Activated CD4-positive, alpha-beta memory T cell treated with anti-CD3 and anti-CD28 coated beads for 36 hours (primary cell): Measurements from ENCODE around the gene DNMT3A. TPM values are rescaled to one million over a fixed set of nuclear protein-coding genes. Genes with fewer than 3 reads are reported as not detected.
A peak's percentile ranks its signal among the peaks of the same experiment; 100 is the strongest.

Experiments
- CTCF ChIA-PET: fragments of 350-600 bp; sonication (Branson Sonifier 250); formaldehyde crosslinking; loops from one replicate; lab custom pipeline; 2021; ENCODE audit warnings: antibody characterized with exemption, inconsistent platforms; lab: Charles Lee
- POLR2A ChIA-PET: fragments of 350-600 bp; sonication (Branson Sonifier 250); formaldehyde crosslinking; loops from one replicate; lab custom pipeline; 2021; ENCODE audit warnings: antibody characterized with exemption; lab: Charles Lee
- DNase-seq: peaks from one replicate; pipeline ENCODE4 v3.0.0-alpha.2; 2020
- H3K27ac Mint-ChIP-seq: one replicate; pipeline ENCODE4 v1.8.0; 2021; ENCODE audit warnings: mixed read lengths
- H3K27me3 Mint-ChIP-seq: one replicate; pipeline ENCODE4 v1.8.0; 2021; ENCODE audit warnings: mixed read lengths
- H3K36me3 Mint-ChIP-seq: one replicate; pipeline ENCODE4 v1.8.0; 2021; ENCODE audit warnings: mixed read lengths
- H3K4me1 Mint-ChIP-seq: one replicate; pipeline ENCODE4 v1.8.0; 2021; ENCODE audit warnings: low read depth, mixed read lengths
- H3K4me3 Mint-ChIP-seq: one replicate; pipeline ENCODE4 v1.8.0; 2021; ENCODE audit warnings: mild to moderate bottlenecking, mixed read lengths
- H3K9me3 Mint-ChIP-seq: one replicate; pipeline ENCODE4 v1.8.0; 2021; ENCODE audit warnings: mixed read lengths
- intact Hi-C: fragments of 100-400 bp; cut with micrococcal nuclease; formaldehyde crosslinking; loops from one replicate; pipeline ENCODE4 v1.15.1; 2023
- total RNA-seq, 2 experiments: library from RNA; stranded (reverse); gene quantifications; one replicate each; pipeline ENCODE4 v1.2.3, GENCODE V29; 2021

DNMT3A gene
- total RNA-seq, 2 experiments from 2014 or later = 52.0 to 52.5 TPM

DNA sequence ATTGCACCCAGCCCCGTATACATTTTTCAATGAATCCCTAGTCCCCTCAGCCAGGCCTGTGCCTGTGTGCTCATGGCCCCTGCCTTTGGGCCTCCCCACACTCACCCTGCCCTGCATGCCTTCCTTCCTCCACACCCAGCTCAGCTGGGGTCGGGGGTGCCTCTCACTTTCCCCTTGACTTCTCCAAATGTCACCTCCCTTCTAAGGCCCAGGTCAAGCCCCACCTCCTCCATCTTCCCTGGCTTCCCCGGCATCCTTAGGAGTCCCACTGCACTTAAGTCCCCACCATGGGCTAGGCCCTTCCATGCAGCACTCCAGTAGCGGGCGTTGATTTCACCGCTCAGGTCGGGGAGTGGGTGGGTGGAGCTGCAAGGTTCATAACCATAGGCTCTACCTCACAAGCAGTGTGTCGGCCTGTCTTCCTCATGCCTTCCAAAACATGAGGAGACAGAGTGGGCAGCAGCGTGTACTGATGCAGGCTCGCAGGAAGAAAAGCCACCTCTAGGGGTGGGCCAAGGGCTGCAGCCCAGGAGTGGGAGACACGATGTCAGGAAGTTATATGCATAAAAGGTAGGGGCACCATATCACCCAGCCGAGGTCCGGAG is 47.7 kb downstream of the DNMT3A start:
- ChIA-PET POLR2A (interaction anchor here (1.0 to 2.0 kb wide), 3 partner anchors 8 to 29 kb away, joined by 3 to 8 read pairs (median 7); no protein-coding TSS in a partner anchor), CTCF (interaction anchor here (0.6 to 2.4 kb wide), 5 partner anchors 16 to 68 kb away, joined by 3 to 11 read pairs (median 4); partner anchors contain the start of gene DNMT3A)
- Mint-ChIP-seq H3K36me3 (peaks cover 20% of the 10 kb centered on the region), H3K27ac (peak overlapping the region; percentile 92), H3K27me3 (no peaks in the 10 kb centered on the region), H3K9me3 (no peaks in the 10 kb centered on the region), H3K4me1 (peaks cover 41% of the 10 kb centered on the region), H3K4me3 (no peak overlapping the region)
- DNase-seq = peak; percentile 23
- intact Hi-C loops = loop anchor here (2.0 kb wide), 1 partner anchor 17 kb away; no protein-coding TSS in a partner anchor

DNA sequence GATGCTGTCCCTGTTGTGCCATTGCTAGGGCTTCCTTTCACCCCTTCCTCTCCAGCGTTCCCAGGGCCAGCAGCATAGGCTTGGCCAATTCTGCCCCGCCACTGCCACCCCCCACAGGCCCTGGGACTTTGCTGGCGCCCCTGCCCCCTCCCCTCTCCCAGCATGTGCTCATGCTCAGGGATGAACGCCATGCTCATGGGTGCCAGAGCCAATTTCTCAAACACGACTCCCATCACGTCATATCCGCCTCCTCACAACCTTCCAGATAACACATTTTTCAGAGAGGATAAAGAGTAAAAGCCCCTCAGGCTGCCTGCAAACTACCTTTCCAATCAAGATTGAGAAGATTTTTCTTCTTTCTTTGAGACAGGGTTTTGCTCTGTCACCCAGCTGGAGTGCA is 48.6 kb downstream of the DNMT3A start:
- Mint-ChIP-seq H3K9me3 (no peaks in the 10 kb centered on the region), H3K4me3 (no peak overlapping the region), H3K36me3 (peaks cover 11% of the 10 kb centered on the region), H3K4me1 (peaks cover 43% of the 10 kb centered on the region), H3K27me3 (no peaks in the 10 kb centered on the region), H3K27ac (no peak overlapping the region)
- POLR2A ChIA-PET = no interaction called here
- intact Hi-C loops = no loop called here
- DNase-seq = no peak
- CTCF ChIA-PET = no interaction called here

DNA sequence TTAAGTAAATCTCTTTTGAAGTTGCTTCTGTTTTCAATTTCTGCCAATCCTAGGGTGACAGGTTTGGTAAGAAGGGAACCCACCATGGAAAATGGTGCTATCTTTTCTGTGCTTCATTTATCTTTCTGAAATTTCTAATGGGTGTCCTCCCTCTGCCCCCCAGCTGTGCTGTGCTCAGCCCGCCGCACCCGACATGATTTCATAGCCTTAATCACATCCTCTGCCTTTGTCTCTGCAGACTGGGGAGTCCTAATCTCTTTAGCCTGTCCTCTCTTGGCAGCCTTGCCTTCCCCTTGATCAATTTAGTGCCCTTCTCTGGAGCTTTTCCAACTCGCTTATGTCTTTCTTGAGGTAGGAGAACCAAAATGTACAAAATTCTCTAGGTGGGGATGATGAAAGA is 49.3 kb downstream of the DNMT3A start:
- Mint-ChIP-seq H3K36me3 (peaks cover 10% of the 10 kb centered on the region), H3K4me3 (no peak overlapping the region), H3K9me3 (no peaks in the 10 kb centered on the region), H3K27ac (peak overlapping the region; percentile 69), H3K27me3 (no peaks in the 10 kb centered on the region), H3K4me1 (peaks cover 43% of the 10 kb centered on the region)
- intact Hi-C loops = no loop called here
- no peak for DNase-seq
- CTCF ChIA-PET = no interaction called here
- POLR2A ChIA-PET = no interaction called here

DNA sequence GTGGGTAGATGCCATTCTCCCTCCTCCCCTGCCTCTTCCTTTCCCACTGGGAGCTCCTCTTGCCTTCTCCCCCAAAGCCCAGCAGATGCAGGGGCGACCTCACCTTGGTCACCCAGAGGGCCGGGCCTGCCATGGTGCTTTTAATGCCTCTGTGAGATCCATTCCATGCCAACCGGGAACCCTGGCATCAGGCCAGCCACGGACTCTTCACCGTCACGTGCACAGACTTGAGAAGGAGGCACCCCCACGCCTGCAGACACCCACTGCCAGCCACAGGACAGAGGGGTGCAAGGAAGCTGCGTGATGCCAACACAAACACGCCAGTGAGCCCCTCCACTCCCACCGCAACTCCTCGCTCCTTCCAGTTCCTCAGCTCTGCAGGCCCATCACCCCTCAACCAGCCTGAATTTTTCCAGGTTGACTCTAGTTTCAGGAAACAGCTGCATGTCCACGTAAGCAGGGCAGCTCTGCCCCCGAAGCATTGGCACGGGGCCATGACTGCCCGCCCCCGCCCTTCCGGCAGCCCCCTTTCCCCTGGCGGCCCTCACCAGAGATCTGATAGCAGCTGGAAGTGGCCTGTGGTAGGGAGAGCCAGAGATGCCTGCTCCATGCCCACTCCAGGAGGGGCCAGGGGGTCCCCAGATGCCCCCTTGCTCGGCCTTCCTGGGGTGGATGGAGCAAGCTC is 50.8 kb downstream of the DNMT3A start:
- H3K4me3 Mint-ChIP-seq = no peak overlapping the region
- CTCF ChIA-PET = interaction anchor here (2.0 kb wide), 1 partner anchor 14 kb away, joined by 5 read pairs; no protein-coding TSS in a partner anchor

DNA sequence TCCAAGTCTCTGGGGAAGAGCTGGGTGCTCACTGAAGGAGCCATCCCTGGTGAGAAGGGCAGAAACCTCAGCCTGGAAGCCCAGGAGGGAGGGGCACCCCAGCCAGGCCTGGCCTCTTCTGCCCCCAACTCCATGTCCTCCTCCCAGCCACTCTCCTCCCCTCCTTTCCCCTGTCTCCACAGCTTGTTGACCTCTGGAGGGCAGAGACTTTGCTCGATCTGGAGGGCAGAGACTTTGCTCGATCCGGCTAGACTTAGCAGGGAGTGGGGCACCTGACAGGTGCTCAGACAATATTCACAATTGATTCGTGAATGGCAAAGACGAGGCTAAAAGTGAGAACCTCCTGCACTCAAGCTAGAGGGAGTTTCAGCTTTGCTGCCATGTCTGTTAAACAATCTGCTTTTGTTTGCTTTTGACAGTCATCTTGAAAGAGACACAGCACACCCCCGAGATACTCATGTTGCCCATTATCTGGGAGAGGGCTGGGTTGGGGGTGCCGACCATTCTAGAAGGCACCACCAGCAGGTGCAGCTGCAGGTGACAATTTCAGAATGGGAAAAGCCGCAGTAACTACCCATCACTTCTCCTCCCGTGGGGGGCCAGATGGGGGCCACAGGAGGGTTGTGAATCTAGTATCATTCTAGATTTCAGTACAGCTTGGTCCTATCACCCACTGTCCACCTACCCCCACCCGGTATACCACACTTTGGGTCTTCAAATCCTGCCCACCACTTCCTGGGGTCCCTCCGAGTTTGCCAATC is 54.8 kb downstream of the DNMT3A start:
- intact Hi-C loops = no loop called here
- H3K27ac Mint-ChIP-seq = peak overlapping the region; percentile 92
- CTCF ChIA-PET = interaction anchor here (0.6 to 2.9 kb wide), 5 partner anchors 10 to 270 kb away, joined by 3 to 28 read pairs (median 3); no protein-coding TSS in a partner anchor
- no peak for DNase-seq
- no peaks in the 10 kb centered on the region for H3K9me3 Mint-ChIP-seq
- POLR2A ChIA-PET = interaction anchor here (1.4 to 1.8 kb wide), 3 partner anchors 8 to 10 kb away, joined by 4 to 8 read pairs (median 5); no protein-coding TSS in a partner anchor
- H3K4me1 Mint-ChIP-seq = peaks cover 35% of the 10 kb centered on the region
- no peaks in the 10 kb centered on the region for H3K27me3 Mint-ChIP-seq
- peak overlapping the region; percentile 17 for H3K4me3 Mint-ChIP-seq
- H3K36me3 Mint-ChIP-seq = peaks cover 13% of the 10 kb centered on the region

More for the DNA sequence above, 50.8 kb downstream of the DNMT3A start:
- Mint-ChIP-seq H3K27ac (no peak overlapping the region), H3K36me3 (peaks cover 7% of the 10 kb centered on the region), H3K4me1 (peaks cover 51% of the 10 kb centered on the region), H3K27me3 (no peaks in the 10 kb centered on the region), H3K9me3 (no peaks in the 10 kb centered on the region)
- DNase-seq = no peak
- intact Hi-C loops = no loop called here
- POLR2A ChIA-PET = interaction anchor here (1.3 kb wide), 1 partner anchor 72 kb away, joined by 3 read pairs; no protein-coding TSS in a partner anchor

- Mint-ChIP-seq H3K9me3 (no peaks in the 10 kb centered on the region), H3K27ac (peak overlapping the region; percentile 92), H3K4me3 (peak overlapping the region; percentile 48), H3K4me1 (peaks cover 35% of the 10 kb centered on the region), H3K36me3 (peaks cover 19% of the 10 kb centered on the region), H3K27me3 (no peaks in the 10 kb centered on the region)
- DNase-seq = peak; percentile 84
- intact Hi-C loops = no loop called here
- ChIA-PET POLR2A (interaction anchor here (0.9 to 1.8 kb wide), 5 partner anchors 9 to 15 kb away, joined by 3 to 8 read pairs (median 3); no protein-coding TSS in a partner anchor), CTCF (interaction anchor here (0.8 to 2.9 kb wide), 4 partner anchors 9 to 36 kb away, joined by 3 to 28 read pairs (median 3); no protein-coding TSS in a partner anchor)
These were observed 55.7 kb downstream of the DNMT3A start for GRCh38 chr2:25286025-25286400.

DNA sequence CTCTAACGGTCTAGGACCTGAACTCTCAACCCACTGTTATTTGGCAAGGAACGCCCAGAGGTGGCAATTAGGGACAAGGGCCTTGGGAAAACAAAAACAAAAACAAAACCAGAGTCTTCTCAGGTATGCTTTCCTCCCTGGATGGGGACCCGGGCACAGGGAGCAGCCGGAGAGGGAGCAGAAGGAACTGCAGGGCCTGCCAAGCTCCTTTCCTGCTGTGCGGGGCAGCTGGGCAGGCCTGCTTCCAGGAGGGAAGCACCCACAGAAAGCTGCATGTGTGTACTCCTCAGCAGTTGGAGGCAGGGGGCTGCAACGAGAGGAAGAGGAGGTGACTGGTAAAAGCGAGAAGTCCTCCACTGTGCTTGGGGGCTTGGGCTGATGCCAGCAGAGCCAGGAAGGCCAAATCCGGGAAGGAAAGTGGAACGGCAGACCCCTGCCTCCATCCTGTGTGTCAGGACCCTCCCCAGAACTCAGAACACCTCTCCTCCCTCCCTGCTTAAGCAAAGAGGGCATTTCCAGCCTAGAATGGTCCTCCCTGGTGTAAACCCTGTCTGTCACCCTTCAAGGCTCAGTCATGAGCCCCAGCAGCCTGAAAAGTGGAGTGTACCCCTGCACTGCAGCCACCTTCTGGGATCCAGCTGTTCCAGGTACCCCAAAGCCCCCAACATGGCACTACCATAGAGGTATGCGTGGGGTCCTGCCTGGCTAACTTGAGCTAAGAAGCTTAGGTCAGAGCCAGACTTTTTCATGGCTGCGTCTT is 56.3 kb downstream of the DNMT3A start:
- H3K9me3 Mint-ChIP-seq = no peaks in the 10 kb centered on the region
- peak overlapping the region; percentile 48 for H3K4me3 Mint-ChIP-seq
- ChIA-PET POLR2A (interaction anchor here (0.9 to 1.8 kb wide), 5 partner anchors 9 to 16 kb away, joined by 3 to 8 read pairs (median 3); no protein-coding TSS in a partner anchor), CTCF (interaction anchor here (0.8 to 2.9 kb wide), 5 partner anchors 9 to 76 kb away, joined by 3 to 28 read pairs (median 3); no protein-coding TSS in a partner anchor)
- H3K27ac Mint-ChIP-seq = peak overlapping the region; percentile 92
- H3K27me3 Mint-ChIP-seq = no peaks in the 10 kb centered on the region
- peaks cover 24% of the 10 kb centered on the region for H3K36me3 Mint-ChIP-seq
- intact Hi-C loops = no loop called here
- DNase-seq = no peak
- H3K4me1 Mint-ChIP-seq = peaks cover 39% of the 10 kb centered on the region

GRCh38 chr2:25284756-25285155 is 57.0 kb downstream of the DNMT3A start:
- Mint-ChIP-seq H3K27me3 (no peaks in the 10 kb centered on the region), H3K27ac (no peak overlapping the region), H3K4me1 (peaks cover 44% of the 10 kb centered on the region), H3K9me3 (no peaks in the 10 kb centered on the region), H3K36me3 (peaks cover 28% of the 10 kb centered on the region), H3K4me3 (no peak overlapping the region)
- ChIA-PET POLR2A (no interaction called here), CTCF (interaction anchor here (0.7 to 2.9 kb wide), 3 partner anchors 8 to 632 kb away, joined by 3 to 28 read pairs (median 5); no protein-coding TSS in a partner anchor)
- intact Hi-C loops = no loop called here
- no peak for DNase-seq

- no peak for DNase-seq
- intact Hi-C loops = no loop called here
- H3K36me3 Mint-ChIP-seq = peaks cover 33% of the 10 kb centered on the region
- no peaks in the 10 kb centered on the region for H3K9me3 Mint-ChIP-seq
- peaks cover 49% of the 10 kb centered on the region for H3K4me1 Mint-ChIP-seq
- H3K27me3 Mint-ChIP-seq = no peaks in the 10 kb centered on the region
- POLR2A ChIA-PET = no interaction called here
- H3K4me3 Mint-ChIP-seq = no peak overlapping the region
- H3K27ac Mint-ChIP-seq = peak overlapping the region; percentile 18
- CTCF ChIA-PET = interaction anchor here (0.9 kb wide), 1 partner anchor 10 kb away, joined by 3 read pairs; no protein-coding TSS in a partner anchor
These were observed 57.8 kb downstream of the DNMT3A start for GRCh38 chr2:25283921-25284320.

- H3K4me3 Mint-ChIP-seq = no peak overlapping the region
- H3K27ac Mint-ChIP-seq = no peak overlapping the region
- no peak for DNase-seq
- H3K36me3 Mint-ChIP-seq = peaks cover 33% of the 10 kb centered on the region
- peaks cover 54% of the 10 kb centered on the region for H3K4me1 Mint-ChIP-seq
- ChIA-PET CTCF (interaction anchor here (1.8 kb wide), 1 partner anchor 80 kb away, joined by 6 read pairs; no protein-coding TSS in a partner anchor), POLR2A (interaction anchor here (0.6 kb wide), 1 partner anchor 398 kb away, joined by 3 read pairs; no protein-coding TSS in a partner anchor)
- no peaks in the 10 kb centered on the region for H3K9me3 Mint-ChIP-seq
- H3K27me3 Mint-ChIP-seq = no peaks in the 10 kb centered on the region
- intact Hi-C loops = no loop called here
These were observed 59.8 kb downstream of the DNMT3A start for GRCh38 chr2:25281941-25282340.

DNA sequence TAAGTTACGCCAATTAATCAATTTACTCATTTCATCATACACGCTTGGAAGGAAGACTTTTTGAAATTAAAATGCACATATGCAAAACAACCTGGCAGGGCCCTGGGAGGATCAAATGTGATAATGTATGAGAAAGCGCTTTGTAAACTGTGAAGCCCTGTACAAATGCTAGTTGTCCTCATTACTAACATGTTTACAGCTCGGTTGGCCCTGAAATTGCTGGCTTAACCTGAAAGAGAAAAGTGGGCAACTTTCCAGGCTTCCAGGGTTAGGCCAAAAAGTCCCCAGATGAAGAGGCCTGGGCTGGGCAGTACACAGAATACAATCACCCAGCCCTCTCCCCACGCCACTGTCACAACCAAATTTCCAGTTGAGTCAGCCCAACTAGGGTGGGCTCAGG is 60.2 kb downstream of the DNMT3A start:
- intact Hi-C loops = no loop called here
- Mint-ChIP-seq H3K36me3 (peaks cover 33% of the 10 kb centered on the region), H3K27ac (no peak overlapping the region), H3K9me3 (no peaks in the 10 kb centered on the region), H3K4me3 (no peak overlapping the region), H3K4me1 (peaks cover 53% of the 10 kb centered on the region), H3K27me3 (no peaks in the 10 kb centered on the region)
- DNase-seq = no peak
- ChIA-PET CTCF (interaction anchor here (1.8 kb wide), 1 partner anchor 81 kb away, joined by 6 read pairs; no protein-coding TSS in a partner anchor), POLR2A (interaction anchor here (0.6 kb wide), 1 partner anchor 398 kb away, joined by 3 read pairs; no protein-coding TSS in a partner anchor)
